HG03045 (cell line): ENCODE measurements around the gene NFYA.
A peak's percentile ranks its signal among the peaks of the same experiment; 100 is the strongest.

Experiments
- ATAC-seq: cut with Tn5 transposase; IDR thresholded peaks from one replicate; pipeline ENCODE4 v1.9.1; 2021; ENCODE audit warnings: mild to moderate bottlenecking, moderate library complexity; ENCODE audit not compliant: unreplicated experiment

The NFYA gene

DNA sequence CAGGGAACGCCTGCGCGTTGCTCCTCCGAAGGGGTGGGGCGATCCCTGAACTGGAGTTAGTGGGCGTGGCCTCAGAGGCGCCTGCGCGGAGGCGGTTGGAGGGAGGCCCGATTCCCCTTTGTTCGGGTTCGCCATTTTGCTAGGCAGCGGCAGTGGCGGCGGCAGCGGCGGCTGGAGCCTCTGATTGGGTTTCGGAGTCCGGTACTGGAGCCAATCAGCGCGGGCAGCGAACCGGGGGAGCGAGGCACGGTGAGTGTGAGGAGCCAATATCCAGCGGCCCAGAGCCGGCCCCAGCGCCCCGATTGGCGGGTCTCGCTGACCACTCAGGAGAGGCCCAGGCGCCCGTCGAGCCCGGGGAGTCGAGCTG lies at the start of gene NFYA:
Gene NFYA, plus strand, starts transcription at position 139 of the 367 bp plus-strand sequence. CDS start 6,116 bp downstream, outside the sequence.
- peak; percentile 67 for ATAC-seq

DNA sequence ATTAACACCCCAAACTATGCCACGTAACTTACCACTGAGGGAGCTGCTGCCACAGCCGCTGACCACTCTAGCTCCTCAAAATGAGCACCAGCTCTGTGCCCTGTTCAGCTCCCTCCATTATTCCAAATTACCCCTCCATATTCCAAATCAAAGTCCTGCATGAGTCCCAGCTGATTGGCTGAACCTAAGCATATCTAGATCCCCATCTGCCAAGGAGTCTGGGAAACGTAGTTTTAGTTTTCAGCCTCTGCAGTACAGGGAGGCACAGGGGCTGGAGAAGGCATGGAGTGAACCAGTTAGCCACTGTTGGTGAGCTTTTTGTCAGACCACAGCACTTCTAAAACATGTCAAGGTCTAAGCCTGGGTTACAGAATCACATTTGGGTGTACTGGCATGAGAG lies 49.7 kb upstream of the NFYA start:
- ATAC-seq, result no peak

DNA sequence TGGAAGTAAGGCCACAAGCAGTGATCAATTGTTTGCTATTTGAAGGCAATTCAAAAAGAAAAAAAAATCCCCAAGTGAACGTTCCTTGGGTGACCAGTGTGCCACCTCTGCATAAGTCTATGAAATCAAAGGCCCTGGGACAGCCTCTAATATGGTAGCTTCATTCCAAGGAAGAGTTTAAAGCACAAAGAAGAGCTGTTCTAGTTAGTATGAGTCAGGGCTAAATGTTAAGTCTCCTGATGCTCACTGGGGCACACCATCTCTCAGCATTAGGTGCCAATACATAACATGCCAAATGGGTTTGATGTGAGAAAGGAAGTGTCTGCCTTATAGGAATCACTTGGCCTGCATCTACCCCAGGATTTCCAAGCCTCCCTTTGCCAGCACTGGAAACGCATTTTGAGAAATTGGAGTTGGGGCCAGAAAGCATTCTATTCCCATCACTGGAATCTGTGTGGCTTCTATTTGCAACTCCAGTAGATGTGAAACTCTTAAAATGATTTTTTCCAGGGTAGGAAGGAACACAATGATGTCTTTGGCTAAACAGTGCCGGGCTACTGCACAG lies 46.7 kb upstream of the NFYA start:
- ATAC-seq, result no peak

DNA sequence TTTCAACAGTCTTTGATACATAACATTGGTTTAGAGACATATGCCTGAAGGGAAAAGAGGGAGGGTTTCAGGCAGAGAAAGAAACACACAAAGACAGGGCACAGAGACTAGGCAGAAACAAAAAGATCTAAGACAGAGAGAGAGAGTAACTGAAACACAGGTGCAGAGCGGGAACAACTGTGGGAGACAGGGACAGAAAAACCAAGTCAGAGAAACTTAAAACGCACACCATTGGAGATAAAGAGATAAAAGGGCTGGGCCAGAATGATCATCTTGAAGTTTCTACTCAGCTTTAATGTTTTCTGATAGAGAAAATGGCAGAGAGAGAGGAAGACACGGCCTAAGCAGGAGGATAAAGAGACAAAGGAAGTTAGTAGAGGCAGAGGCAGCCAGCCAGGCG lies 45.5 kb upstream of the NFYA start:
- no peak for ATAC-seq

DNA sequence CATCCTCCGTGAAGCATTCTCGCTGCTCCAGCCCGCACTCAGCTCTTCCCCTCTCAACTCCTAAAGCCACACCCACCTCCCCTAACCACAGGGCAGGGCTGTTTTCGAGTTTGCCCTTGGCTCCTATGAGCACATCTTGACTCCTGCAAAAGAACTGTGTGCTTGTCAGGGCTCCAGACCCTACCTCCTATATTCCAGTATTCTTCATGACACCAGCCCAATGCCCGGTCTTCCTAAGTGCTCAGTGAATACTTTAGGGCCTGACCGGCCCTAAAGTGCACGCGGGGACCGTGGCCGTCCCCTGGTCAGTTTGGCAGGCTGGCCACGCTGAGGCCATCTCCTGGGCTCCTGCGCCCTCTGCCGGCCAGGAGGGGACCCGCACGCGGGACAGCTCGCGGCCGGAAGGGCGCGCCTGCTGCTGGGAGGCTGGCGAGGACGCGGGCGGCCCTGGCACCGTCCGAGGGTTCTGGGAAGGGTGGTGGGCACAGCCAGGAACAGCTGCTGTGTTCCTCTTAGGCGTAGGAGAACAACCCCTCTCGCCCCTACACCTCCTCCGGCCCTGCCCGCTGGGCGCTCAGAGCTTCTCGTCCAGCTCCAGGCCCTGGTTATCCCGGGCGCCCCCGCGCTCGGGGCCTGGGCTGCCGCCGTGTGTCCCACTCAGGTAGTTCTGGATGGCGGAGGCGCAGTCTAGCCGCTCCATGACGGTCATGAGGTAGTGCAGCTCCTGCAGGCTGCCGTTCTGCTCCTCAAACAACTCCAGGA lies 44.8 kb upstream of the NFYA start:
- peak; percentile 88 for ATAC-seq

DNA sequence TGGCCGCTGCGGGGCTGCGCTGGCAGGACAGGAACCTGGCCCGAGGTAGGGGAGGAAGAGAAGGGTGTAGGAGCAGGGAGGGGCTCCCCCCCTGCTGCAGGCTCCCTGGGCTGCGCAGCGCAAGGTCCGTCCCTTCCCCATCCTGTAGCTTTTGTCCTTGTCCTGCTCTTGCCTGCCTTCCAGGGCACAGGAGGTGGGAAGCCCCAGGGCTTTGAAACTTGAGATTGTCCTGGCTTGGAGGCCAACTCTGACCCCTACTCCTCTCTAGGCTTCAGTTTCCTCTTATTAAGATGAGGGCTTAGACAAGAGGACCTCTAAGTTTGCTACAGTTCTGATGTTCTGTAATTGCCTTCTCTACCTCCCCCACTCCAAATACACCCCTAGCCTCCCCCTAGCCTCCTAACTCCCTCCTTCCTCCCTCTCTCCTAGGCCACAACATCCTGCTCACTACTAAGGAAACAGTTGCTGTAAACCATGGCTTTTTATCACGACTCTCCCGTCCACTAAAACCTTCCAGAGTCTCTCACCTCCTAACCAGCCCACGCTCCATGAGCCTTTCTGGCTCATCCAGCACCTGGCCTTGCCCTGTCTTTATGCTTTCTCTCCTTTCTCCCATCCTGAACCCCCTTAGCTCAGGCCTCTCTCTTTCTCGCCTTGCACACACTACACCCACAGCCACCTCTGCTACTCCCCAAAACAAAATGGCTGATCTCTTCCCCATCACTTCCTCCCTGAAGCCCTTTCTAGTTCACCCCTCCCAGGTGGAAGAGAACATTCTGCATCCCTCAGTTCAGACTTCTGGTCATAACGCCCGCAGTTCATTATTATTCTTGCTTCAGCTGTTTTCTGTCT lies 44.0 kb upstream of the NFYA start:
- peak; percentile 37 for ATAC-seq

DNA sequence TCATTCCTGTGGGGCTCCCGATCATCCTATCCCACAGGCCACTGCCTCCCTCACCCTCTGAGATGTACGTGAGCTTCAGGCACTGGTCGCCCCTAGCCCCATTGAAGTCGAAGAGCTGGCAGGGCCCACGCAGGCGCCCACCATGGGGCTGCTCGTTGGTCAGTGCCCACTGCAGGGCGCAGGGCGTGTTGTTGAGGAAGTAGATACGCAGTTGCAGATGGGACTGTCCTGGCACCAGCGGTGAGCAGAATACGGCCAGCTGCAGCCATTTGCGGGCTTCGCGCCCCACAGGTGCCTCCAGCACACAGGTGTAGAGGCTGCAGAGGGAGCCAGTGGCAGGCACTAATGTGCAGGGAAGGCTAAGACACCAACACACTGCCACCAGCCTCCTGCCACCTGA lies 39.9 kb upstream of the NFYA start:
- ATAC-seq, result no peak

DNA sequence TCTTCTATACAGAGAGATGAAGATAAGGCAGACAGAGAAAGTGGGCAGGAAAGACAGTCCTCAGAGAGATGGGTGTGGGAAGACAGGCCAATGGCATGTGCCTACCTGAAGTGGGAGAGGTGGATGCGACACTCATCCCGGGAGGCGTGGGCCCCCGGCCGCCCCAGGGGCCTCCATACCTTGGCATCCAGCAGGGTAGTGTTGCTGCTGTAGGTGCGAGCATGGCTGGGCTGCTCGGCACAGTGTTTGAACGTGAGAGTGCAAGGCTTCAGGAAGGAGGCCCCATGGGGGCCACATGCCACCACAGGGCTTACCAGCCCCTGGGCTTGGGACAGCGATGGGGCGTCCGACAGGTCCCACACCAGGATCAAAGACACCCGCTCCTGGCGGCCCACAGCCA lies 39.0 kb upstream of the NFYA start:
- no peak for ATAC-seq

DNA sequence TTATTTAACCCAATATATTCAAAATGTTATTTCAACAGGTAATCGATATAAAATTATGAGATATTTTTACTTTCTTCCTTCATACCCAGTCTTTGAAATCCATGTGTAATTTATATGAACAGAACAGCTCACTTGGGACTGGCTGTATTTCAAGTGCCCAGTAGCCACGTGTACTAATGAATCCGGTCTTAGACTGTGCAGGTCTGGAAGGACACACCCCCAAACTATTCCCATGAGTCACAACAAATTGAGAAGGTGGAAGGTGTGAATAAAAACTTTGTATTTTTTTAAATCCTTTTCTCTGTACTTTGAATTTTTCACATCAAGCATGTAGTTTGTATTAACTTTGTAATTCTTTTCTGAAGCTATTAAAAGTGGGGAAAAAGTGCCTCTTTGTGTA lies 36.6 kb upstream of the NFYA start:
- no peak for ATAC-seq

DNA sequence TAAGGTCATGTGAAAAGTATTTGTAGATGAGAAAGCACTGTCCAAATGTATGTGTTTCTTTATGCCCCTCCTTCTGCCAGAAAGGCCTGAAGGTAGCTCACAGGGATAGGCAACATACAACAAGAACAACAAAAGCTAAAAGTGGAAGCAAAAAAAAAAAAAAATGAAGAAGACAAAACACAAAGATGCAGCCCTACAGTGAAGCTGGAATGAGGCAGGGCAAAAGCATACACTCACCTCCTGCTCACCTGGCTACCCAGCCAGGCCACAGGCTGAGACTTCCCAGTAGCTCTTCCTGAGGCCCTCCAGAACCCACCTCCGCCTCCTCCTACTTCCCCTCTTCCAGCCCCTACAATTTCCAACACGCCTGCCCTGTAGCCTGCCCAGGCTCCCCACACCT lies 36.2 kb upstream of the NFYA start:
- no peak for ATAC-seq

DNA sequence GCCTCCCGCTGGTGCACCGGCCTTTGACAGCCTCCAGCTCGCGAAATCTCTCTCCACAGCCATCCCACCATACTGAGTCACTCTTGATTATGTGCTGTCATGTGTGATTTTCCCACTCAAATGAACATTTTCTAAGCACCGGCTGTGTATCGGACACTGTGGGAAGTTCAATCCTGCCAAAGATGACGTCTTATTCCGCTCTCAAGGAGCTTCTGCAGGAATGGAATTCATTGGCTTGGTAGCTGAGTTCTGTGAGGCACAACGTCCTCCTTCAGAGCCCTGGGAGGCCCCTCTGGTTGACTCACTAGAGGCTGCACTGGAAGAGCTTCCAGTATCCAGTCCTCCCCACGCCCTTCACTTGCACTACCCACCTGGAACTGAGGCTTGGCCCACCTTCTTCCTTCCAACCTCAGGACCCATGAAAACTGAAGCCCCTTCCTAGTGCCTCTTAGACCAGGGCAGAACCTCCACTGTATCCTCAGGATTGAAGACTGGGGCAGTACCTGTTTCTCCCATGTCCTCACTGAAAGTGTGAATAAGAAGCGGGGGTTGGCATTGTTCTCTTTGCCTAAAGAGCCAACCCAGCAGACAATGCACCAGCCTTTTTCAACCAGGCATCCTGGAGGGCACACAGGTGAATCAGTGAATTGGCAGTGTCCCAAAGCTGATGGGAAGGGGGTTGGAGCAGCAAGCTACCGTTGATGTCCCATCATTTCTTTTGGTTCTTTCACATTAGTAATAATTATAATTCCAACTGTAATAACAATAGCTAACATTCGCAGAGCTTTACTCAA lies 35.5 kb upstream of the NFYA start:
- ATAC-seq, result no peak

DNA sequence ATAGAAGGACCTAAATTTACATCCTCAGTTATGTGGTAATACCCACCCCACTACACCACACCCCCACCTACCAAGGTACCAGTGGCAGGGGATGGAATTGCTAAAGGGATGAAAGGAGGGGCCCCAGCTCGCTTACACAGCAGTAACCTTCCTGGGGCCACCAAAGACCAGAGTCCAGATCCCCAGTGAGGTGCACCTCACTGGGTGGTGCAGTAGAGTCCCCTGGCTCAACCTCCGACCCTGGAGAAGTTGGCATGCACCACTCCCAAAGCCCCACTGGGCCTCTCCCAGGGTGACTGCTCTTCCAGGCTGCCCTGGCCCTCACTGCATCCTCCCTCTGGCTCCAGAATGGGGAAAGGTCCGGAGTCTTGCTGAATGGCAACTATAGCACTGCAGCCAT lies 34.6 kb upstream of the NFYA start:
- no peak for ATAC-seq

DNA sequence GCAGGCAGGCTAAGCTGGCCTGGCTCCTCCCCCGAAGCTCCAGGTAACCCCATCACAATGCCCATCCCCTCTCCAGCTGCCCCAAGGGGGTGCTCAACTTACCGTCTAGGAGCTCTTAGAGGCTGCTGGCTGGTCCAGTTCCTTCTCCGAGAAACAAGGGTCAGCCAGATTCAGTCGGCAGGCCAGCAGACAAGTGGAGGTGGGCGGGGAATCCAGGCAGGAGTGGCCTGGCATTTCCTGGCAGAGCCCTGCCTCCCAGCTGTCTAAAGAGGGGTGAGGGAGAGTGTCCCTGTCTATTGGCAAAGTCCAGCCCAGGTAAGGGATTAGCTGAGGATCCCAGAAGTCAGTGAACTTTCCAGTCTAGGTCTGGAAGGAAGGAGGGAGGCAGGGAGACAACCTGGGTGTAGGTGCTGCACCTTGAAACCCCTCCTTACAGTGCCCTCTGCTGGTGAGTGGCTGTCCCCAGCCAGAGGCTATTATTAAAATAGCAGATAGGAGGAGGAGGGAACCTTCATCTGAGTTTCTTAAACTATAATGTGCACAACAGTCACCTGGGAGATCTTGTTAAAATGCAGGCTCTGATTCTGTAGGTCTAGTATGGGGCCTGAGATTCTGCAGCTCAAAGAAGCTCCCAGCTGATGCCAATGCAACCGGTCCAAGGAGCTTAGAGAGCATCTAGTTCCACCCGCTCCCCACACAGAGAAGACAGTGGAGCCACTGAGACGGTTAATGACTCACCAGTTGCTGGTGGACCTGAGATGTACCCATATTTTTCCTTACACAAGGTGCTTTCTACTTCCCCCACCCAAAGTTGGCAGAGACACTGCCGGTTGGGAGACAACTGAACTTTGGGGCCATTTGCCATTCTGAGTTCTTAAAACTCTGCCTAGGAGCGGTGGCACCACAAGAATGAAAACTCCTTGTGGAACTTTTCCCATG lies 33.4 kb upstream of the NFYA start, which contains the start of gene UNC5CL:
Gene UNC5CL, minus strand, starts transcription at position 162 of the 939 bp plus-strand sequence. CDS start 4,147 bp downstream, outside the sequence.
- no peak for ATAC-seq

DNA sequence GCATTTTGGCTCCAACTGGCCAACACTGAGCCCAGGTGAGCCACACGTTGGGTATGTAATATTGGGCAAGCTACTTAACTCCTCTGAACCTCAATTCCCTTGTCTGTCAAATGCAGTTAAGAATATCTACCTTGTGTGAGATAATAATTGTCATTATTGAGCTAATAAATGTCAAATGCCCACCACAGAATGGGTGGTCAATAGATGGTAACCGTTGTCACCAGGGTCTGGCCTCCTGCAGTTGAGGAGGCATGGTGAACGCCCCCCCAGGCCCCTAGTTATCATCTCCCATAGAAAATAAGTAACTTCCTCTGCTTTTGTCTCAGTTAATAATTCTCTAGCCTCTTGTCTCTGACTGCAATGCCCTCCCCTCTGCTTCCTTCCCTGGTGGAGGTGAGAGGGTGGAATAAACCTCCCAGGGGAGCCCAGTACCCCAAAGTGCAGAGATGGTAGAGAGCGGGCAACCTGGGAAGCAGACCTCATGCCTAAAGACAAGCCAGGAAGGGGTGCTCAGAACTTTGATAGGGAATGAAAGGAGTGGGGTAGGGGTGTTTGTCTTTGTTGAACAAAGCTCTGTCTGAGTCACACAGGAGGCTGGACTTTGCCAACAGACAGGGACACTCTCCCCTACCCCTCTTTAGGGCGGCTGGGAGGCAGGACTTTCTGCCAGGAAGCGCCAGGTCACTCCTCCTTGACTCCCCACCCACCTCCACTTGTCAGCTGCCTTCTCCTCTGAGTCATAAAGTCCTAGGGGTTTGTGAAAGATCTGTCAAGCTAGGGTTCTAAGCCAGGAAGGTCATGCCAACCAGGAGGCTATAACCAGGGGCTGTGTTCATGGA lies 32.5 kb upstream of the NFYA start:
- ATAC-seq, result no peak

DNA sequence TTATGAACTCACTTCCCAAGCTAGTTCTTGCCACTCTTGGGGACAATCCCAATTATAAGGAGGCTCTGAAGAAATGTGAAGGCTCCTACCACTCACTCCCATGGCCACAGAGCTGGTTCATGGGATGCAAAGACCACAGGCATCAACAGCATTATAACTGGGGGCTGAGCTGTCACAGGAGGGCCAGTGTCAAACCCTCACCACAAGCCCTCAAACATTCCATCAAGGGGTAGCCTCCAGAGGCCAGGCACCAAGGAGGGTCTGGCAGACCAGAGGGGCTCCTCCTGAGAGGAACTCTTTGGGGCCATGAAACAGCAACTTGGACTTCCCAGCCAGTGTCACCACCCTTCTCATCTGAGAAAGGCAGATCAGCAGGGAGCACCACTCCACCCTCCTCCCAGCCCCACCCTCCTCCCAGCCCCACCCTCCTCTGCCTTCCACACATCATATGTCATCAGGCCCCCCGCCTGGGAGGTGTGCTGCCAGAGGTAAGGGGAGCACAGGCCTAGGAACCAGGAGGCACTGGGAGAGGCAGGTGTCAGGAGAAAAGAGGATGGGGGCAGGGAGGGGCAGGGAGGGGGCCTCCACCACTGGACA lies 31.7 kb upstream of the NFYA start:
- no peak for ATAC-seq

DNA sequence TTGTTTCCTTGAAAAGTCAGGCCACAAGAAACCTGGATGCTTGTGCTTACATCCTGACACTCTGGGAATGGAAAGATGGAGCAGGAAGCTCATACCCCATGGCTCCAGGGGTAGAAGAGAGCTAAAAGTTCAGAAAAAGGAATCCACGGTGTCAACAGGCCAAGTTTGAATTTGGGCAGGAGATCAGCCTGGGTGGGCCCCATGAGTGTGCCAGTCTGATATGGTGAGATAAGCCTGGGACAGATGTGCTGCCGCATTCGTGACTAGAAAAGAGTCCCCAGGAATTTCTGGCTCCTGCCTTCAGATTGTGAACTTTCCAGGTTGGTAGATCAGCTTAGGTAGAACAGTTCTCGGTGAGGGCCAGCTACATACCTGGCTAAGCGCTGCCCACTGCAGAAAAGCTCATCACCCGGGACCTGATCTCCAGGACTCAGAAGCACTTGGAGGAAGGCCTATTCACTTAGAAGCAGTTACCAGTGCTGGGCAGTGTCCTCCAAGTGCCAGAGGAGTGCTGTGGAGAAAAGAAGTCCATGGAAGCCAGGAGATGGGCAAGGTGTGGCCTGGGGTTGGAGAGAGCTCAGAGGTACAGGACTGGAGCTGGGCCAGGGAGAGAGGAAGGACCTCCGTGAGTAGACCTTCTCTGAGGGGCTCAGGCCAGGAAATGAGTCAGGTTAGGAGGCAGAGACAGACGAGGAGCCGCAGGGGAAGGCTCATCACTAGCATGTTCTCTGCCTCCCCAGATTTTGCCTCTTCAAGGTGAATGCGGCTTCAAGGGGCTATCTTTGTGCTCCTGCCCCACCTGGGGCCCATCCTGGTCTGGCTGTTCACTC lies 30.3 kb upstream of the NFYA start, which contains the start of gene TSPO2:
Gene TSPO2, plus strand, starts transcription at position 242 of the 830 bp plus-strand sequence. Its CDS starts 519 bp downstream, at position 761.
- ATAC-seq, result no peak

DNA sequence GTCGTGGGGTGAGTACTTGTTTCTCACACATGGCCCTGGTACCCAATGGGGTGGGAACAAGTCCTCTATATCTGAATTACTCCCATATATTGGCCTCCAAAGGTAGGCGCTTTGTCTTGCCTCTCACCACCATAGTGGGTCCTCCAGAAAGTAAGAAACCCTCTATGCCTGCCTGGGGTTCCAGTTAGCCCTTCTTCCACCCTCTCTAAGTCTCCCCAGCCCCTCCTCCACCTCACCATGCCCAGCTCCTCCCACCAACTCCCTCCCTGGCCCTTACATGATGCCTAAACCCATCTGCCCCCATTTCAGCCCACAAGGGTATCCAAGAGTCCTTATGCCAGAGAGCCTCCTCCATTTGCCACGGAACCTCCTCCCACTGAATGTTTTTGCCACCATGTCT lies 29.6 kb upstream of the NFYA start:
- no peak for ATAC-seq

DNA sequence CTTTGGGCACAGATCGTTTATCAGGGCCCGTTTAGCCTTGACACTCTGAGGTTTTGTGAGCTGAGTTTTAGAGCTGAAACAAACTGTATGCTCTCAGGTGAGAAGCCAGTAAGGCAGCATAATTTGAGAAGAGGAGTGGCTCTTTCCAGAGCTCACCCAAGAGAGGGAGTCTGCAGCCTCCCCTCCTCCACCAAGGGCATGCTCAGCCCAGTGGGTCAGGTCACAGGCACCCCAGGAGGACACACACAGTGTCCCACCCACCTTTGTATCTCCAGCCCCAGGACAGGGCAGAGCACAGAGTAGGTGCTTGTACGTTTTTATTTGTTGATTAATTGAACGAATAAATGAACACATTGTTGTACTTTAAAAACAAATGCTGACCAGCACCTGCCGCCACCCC lies 27.1 kb upstream of the NFYA start:
- no peak for ATAC-seq
